Endothelial cell of umbilical vein (primary cell): ENCODE results near the gene DIP2B. TPM values are rescaled to one million over a fixed set of nuclear protein-coding genes. Genes with fewer than 3 reads are reported as not detected.

Source experiments
- BruUV-seq: library from RNA; stranded (reverse); fragments of 400-500 nt; replicated peaks from 2 replicates; lab custom pipeline; 2021; lab: Mats Ljungman, UMichigan
- CTCF ChIA-PET: fragments of 300-600, 350-600 bp; sonication (Branson Sonifier 250); formaldehyde crosslinking; loops from one replicate; lab custom pipeline; 2021; ENCODE audit warnings: antibody characterized with exemption, inconsistent platforms; lab: Charles Lee
- POLR2A ChIA-PET: fragments of 300-600, 350-600 bp; sonication (Branson Sonifier 250); formaldehyde crosslinking; loops from one replicate; lab custom pipeline; 2021; ENCODE audit warnings: antibody characterized with exemption, inconsistent platforms; lab: Charles Lee
- DNase-seq: peaks from one replicate; pipeline ENCODE4 v3.0.0-alpha.2; 2011; ENCODE audit warnings: low read depth, low spot score
- FAIRE-seq: peaks from 2 replicates; lab custom pipeline; 2011; peaks lifted over from hg19 to GRCh38; lab: Jason Lieb, UNC
- H2AFZ ChIP-seq: 2 replicates; pipeline ENCODE4 v1.6.0; 2012; ENCODE audit warnings: low read depth, low read length, control low read depth, inconsistent platforms
- H3K27ac ChIP-seq: 2 replicates; pipeline ENCODE4 v1.5.1; 2011; ENCODE audit warnings: low read depth, mild to moderate bottlenecking, control low read depth, low read length, moderate library complexity; ENCODE audit not compliant: insufficient read depth
- H3K27me3 ChIP-seq, 2 experiments: 2 replicates each; pipeline versions ENCODE4 v1.6.0 to v1.6.1; 2011; ENCODE audit warnings: low read length in 2 of 2, mixed read lengths in 1 of 2; ENCODE audit not compliant: control insufficient read depth in 2 of 2, insufficient read depth in 2 of 2
- H3K36me3 ChIP-seq, 2 experiments: 2 replicates in 1 of 2; 3 replicates in 1 of 2; pipeline ENCODE4 v1.5.1; 2011; ENCODE audit warnings: low read length in 2 of 2, mild to moderate bottlenecking in 1 of 2, moderate library complexity in 1 of 2; ENCODE audit not compliant: control insufficient read depth in 2 of 2, insufficient read depth in 2 of 2; ENCODE audit errors: extremely low read depth in 1 of 2
- H3K4me1 ChIP-seq: 3 replicates; pipeline ENCODE4 v1.5.1; 2011; ENCODE audit warnings: mild to moderate bottlenecking, low read length; ENCODE audit not compliant: control insufficient read depth, insufficient read depth; ENCODE audit errors: extremely low read depth
- H3K4me2 ChIP-seq: 2 replicates; pipeline ENCODE4 v1.6.1; 2011; ENCODE audit warnings: low read length, control low read depth, mixed read lengths; ENCODE audit not compliant: insufficient read depth
- H3K4me3 ChIP-seq, 3 experiments: fragments of 200-600 bp in 1 of 3; sonication (generic), shearing (Covaris generic) in 1 of 3; replicated peaks in 1 of 3; 2 replicates each; pipeline ENCODE4 v1.5.1; 2011 to 2016; ENCODE audit warnings: control low read depth in 3 of 3, low read length in 3 of 3, mild to moderate bottlenecking in 2 of 3, inconsistent platforms in 1 of 3, low read depth in 1 of 3, moderate library complexity in 1 of 3; ENCODE audit not compliant: insufficient read depth in 1 of 3
- H3K79me2 ChIP-seq: 2 replicates; pipeline ENCODE4 v1.6.0; 2012; ENCODE audit warnings: low read length, inconsistent platforms; ENCODE audit not compliant: control insufficient read depth, insufficient read depth
- H3K9ac ChIP-seq: replicated peaks from 2 replicates; pipeline ENCODE3; 2011; ENCODE audit warnings: low read length, control low read depth; ENCODE audit not compliant: insufficient read depth; ENCODE audit errors: extremely low read depth
- H3K9me1 ChIP-seq: replicated peaks from 3 replicates; pipeline ENCODE4 v1.6.0; 2011; ENCODE audit warnings: mild to moderate bottlenecking, low read length; ENCODE audit not compliant: control insufficient read depth, insufficient read depth; ENCODE audit errors: extremely low read depth
- H3K9me3 ChIP-seq: replicated peaks from 2 replicates; pipeline ENCODE4 v1.5.1; 2012; ENCODE audit warnings: low read length, inconsistent platforms; ENCODE audit not compliant: control insufficient read depth, insufficient read depth
- H4K20me1 ChIP-seq: replicated peaks from 2 replicates; pipeline ENCODE3; 2011; ENCODE audit warnings: mild to moderate bottlenecking, low read length; ENCODE audit not compliant: control insufficient read depth, insufficient read depth; ENCODE audit errors: extremely low read depth
- CTCF ChIP-seq, 2 donors: IDR thresholded peaks; 1 replicate in 1 of 2; 2 replicates in 1 of 2; pipeline ENCODE4 v1.5.1; 2011; ENCODE audit warnings: low read length in 2 of 2, mild to moderate bottlenecking in 2 of 2, moderate library complexity in 2 of 2, control low read depth in 1 of 2, inconsistent platforms in 1 of 2, low read depth in 1 of 2; ENCODE audit not compliant: insufficient read depth in 1 of 2; ENCODE audit errors: extremely low read depth in 1 of 2
- EZH2 ChIP-seq: IDR thresholded peaks from 2 replicates; pipeline ENCODE4 v1.6.1; 2012; ENCODE audit warnings: borderline replicate concordance, low read depth, mild to moderate bottlenecking, moderate library complexity, low read length, inconsistent platforms; ENCODE audit not compliant: severe bottlenecking
- FOS ChIP-seq: IDR thresholded peaks from 2 replicates; pipeline ENCODE4 v1.6.1; 2011; ENCODE audit warnings: mild to moderate bottlenecking, low read length, moderate library complexity, borderline replicate concordance; ENCODE audit not compliant: insufficient read depth
- GATA2 ChIP-seq: IDR thresholded peaks from 2 replicates; pipeline ENCODE4 v1.7.0; 2011; ENCODE audit warnings: low read depth, mild to moderate bottlenecking, moderate library complexity, mixed read lengths, low read length; ENCODE audit not compliant: insufficient read length, insufficient read depth
- JUN ChIP-seq: IDR thresholded peaks from 2 replicates; pipeline ENCODE4 v1.6.1; 2011; ENCODE audit warnings: borderline replicate concordance, low read depth; ENCODE audit not compliant: insufficient read length, insufficient read depth
- MAX ChIP-seq: IDR thresholded peaks from 2 replicates; pipeline ENCODE4 v1.6.1; 2011; ENCODE audit not compliant: insufficient read depth, insufficient read length
- MYC ChIP-seq: IDR thresholded peaks from one replicate; pipeline ENCODE4 v1.6.1; 2011; ENCODE audit warnings: mild to moderate bottlenecking, low read depth, low read length
- POLR2A ChIP-seq: IDR thresholded peaks from 2 replicates; pipeline ENCODE4 v1.6.1; 2012; ENCODE audit warnings: low read depth, mild to moderate bottlenecking, control low read depth, low read length
- POLR2AphosphoS5 ChIP-seq: IDR thresholded peaks from 2 replicates; pipeline ENCODE4 v1.6.1; 2012; ENCODE audit warnings: low read depth, mild to moderate bottlenecking, control low read depth, low read length, moderate library complexity; ENCODE audit not compliant: insufficient read depth
- dilution Hi-C: fragments of 300-500 bp; cut with MboI; formaldehyde crosslinking; loops from one replicate; pipeline ENCODE4 v1.15.0; 2019; ENCODE audit warnings: low sequenced_read_pairs; ENCODE audit not compliant: extremely low pct_ligation_motif_present
- intact Hi-C: fragments of 100-400 bp; cut with micrococcal nuclease; formaldehyde crosslinking; loops from one replicate; pipeline ENCODE4 v1.10.0; 2022
- polyA plus RNA-seq, 4 experiments: library from polyadenylated mRNA; depleted of rRNA in 3 of 4; stranded (reverse) in 3 of 4; unstranded in 1 of 4; fragments of >200 nt; gene quantifications; 2 replicates each; pipeline versions ENCODE4 v1.2.1 to v1.2.3, GENCODE V29; 2011 to 2012; ENCODE audit warnings: missing spikeins in 1 of 4
- total RNA-seq: library from RNA; stranded (reverse); gene quantifications from 2 replicates; pipeline ENCODE4 v1.2.3, GENCODE V29; 2021

The DIP2B gene
- total and polyA plus RNA-seq, 2 donors (not counting 3 experiments of a cell fraction or from before 2014, with no cell fraction given) = 14.5 to 28.0 TPM

- H3K27ac ChIP-seq = no peak overlapping the region
- H3K27me3 ChIP-seq = no peaks in the 10 kb centered on the region
- H3K4me1 ChIP-seq = peaks cover 11% of the 10 kb centered on the region
- no peak overlapping the region for H2AFZ ChIP-seq
- POLR2A ChIA-PET = no interaction called here
- no peak for FAIRE-seq
- H3K4me2 ChIP-seq = no peak overlapping the region
- no peaks in the 10 kb centered on the region for H3K9me3 ChIP-seq
- no peaks in the 10 kb centered on the region for H3K9me1 ChIP-seq
- no peaks in the 10 kb centered on the region for H3K36me3 ChIP-seq
- DNase-seq = no peak
- no peak overlapping the region for H3K4me3 ChIP-seq
- dilution Hi-C loops = no loop called here
- peaks cover 67% of the 10 kb centered on the region for H3K79me2 ChIP-seq
- no peak overlapping the region for H3K9ac ChIP-seq
- peaks cover 7% of the 10 kb centered on the region for H4K20me1 ChIP-seq
- intact Hi-C loops = loop anchor here (5.0 kb wide), 1 partner anchor 88 kb away; no protein-coding TSS in a partner anchor
- TF ChIP-seq EZH2 (no peak), JUN (no peak), FOS (no peak), MAX (no peak), CTCF (IDR thresholded peaks at IDR 0.05; ENCODE audit: extremely low read depth in 1 of 2, insufficient read depth in 1 of 2, low read depth in 1 of 2, low read length in 2 of 2) (no peak), MYC (no peak), POLR2AphosphoS5 (no peak), POLR2A (no peak), GATA2 (no peak)
- CTCF ChIA-PET = interaction anchor here (0.8 to 8.9 kb wide), 7 partner anchors 24 to 165 kb away, joined by 3 to 261 read pairs (median 4); no protein-coding TSS in a partner anchor
- BruUV-seq = no TSS peak
Measured at GRCh38 chr12:50508970-50509663, 4.3 kb downstream of the DIP2B start.
